ENCODE measurements around the gene DUSP28.
"Not testable (repeated sequence)": the region's sequence is repeated elsewhere in the genome, so short reads cannot be mapped to it uniquely, and the experiment has no call there.

Gene DUSP28

DNA sequence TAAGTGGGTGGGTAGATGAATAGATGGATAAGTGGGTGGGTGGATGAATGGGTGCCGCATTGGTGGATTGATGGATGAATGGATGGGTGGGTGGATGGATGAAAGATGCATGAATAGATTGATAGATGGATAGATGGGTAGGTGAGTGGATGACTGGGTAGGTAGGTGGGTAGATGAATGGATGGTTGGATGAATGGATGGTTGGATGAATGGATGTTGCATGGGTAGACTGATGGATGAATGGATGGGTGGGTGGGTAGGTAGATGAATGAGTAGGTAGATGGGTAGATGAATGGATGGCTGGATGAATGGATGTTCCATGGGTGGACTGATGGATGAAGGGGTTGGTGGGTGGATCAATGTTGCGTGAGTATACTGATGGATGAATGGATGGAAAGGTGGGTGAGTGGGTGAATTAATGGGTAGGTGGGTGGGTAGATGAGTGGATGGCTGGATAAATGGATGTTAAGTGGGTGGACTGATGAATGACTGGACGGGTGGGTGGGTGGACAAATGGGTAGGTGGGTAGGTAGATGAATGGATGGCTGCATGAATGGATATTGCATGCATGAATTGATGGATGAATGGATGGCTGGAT lies 32.9 kb upstream of the DUSP28 start:
- DNase-seq (ENCODE audit: low read depth in 1 of 2, low spot score in 1 of 2): no peak

- DNase-seq (ENCODE audit: low read depth in 1 of 2, low spot score in 1 of 2): no peak
These were observed 31.6 kb upstream of the DUSP28 start for GRCh38 chr2:240528406-240529040.

DNA sequence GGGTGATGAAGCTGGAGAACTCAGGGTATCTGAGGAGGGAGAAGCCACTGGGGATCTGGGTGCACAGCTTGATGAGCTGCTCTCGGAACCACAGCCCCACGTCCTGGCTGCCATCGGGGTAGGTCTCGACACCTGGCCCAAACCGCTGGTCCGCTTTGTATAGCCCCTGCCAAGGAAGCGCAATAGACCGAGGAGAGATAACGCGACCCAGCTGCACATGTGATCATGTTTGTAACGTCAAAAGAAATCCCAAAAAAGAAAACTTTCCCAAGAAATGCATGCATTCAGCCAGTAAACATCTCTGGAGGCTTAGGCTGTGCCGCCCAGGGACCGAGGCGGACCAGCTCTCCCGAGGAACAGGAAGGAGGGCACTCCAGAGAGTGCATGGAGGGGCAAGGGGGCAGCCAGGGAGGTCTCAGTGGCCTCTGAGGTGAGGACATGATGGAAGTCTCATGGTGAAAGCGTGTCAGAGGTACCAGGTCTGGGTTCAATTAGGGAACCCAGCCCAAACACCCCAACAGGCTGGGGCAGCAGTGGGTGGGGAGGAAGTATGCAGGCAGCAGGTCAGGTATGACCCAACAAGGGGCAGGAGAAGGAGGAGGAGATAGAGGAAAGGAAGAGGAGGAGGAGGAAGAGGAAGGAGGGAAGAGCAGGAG lies 30.7 kb upstream of the DUSP28 start:
- no peak for DNase-seq (ENCODE audit: low read depth in 1 of 2, low spot score in 1 of 2)

DNA sequence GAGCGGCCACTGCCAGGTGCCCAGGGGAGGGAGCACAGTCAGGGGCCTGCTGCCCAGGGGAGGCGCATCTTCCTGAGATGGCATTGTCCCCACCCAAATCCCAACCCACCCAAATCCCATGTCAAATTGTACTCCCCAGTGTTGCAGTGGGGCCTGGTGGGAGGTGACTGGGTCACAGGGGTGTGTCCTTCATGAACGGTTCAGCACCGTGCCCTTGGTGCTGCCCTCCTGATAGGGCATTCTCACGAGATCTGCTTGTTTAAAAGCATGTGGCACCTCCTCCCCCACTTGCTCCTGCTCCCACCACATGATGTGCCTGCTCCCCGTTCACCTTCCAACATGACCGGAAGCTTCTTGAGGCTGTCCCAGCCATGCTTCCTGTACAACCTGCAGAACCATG lies 30.0 kb upstream of the DUSP28 start:
- DNase-seq (ENCODE audit: low read depth in 1 of 2, low spot score in 1 of 2): no peak

DNA sequence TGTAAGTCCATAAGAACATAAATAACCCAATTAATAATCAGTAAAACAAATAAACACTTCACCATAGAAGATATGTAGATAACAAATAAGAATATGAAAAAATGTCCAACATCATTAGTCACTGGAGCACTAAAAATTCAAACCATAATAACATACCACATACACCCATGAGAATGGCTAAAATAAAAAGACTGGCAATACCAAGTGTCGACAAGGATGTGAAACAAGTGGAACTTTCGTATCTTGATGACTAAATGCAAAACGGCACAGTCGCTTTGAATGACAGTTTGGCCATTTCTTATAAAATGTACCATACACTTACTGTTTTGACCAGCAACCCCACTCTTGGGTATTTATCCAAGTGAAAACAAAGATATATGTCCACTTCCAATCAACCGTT lies 29.1 kb upstream of the DUSP28 start:
- no peak for DNase-seq (ENCODE audit: low read depth in 1 of 2, low spot score in 1 of 2)

GRCh38 chr2:240532031-240532775 lies 28.0 kb upstream of the DUSP28 start:
- DNase-seq (ENCODE audit: low read depth in 1 of 2, low spot score in 1 of 2): no peak

GRCh38 chr2:240538031-240538780 lies 22.0 kb upstream of the DUSP28 start:
- no peak for DNase-seq (ENCODE audit: low read depth in 1 of 2, low spot score in 1 of 2)

DNA sequence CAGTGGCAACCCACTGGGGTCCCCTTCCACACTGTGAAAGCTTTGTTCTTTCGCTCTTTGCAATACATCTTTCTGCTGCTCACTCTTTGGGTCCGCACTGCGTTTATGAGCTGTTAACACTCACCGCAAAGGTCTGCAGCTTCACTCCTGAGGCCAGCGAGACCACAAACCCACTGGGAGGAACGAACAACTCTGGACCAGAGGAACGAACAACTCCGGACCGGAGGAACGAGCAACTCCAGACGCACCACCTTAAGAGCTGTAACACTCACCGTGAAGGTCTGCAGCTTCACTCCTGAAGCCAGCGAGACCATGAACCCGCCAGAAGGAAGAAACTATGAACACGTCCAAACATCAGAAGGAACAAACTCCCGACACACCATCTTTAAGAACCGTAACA lies 21.1 kb upstream of the DUSP28 start:
- DNase-seq (ENCODE audit: low read depth in 1 of 2, low spot score in 1 of 2): not testable (repeated sequence)

- DNase-seq (ENCODE audit: low read depth in 1 of 2, low spot score in 1 of 2): no peak
These were observed 20.3 kb upstream of the DUSP28 start for GRCh38 chr2:240539906-240540305.

- no peak for DNase-seq (ENCODE audit: low read depth in 1 of 2, low spot score in 1 of 2)
These were observed 8.9 kb upstream of the DUSP28 start for GRCh38 chr2:240551288-240551687.

GRCh38 chr2:240551811-240552210 lies 8.3 kb upstream of the DUSP28 start:
- DNase-seq (ENCODE audit: low read depth in 1 of 2, low spot score in 1 of 2): no peak

GRCh38 chr2:240553956-240554480 lies 6.1 kb upstream of the DUSP28 start:
- no peak for DNase-seq (ENCODE audit: low read depth in 1 of 2, low spot score in 1 of 2)

DNA sequence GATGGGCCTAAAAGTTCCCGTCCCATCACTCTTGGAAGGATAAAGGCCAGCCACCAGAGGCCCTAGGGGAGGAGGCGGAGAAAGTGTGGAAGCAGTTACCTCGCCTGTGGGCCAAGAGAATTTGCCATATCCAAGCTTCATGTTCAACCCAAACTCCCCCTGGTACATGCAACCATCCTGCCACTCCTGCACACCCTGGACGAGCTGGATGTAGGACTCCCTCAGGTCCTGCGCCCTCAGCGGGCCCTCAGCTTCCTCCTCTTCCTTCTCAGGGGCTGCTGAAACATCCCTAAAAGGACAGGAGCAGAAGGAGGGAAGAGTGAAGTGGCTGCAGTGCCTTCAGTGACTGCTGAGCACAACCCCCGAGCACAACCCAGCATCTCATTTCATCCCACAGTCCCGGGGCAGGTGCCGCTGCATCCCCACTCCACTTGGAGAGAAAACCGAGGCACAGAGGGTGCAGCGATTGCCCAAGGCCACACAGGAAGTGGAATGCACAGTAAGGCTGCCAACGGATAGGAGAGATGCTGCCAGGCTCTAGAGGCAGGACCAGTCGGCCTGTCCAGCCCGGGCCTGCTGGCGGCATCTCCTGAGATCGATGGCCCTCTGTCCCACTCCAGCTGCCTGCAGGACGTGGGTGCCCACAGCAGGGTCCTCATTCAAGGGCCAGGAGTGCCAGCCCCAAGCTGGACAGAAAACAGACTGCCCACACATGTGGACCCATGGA lies 5.2 kb upstream of the DUSP28 start:
- DNase-seq (ENCODE audit: low read depth in 1 of 2, low spot score in 1 of 2): no peak

- no peak for DNase-seq (ENCODE audit: low read depth in 1 of 2, low spot score in 1 of 2)
These were observed 4.5 kb upstream of the DUSP28 start for GRCh38 chr2:240555541-240556250.

- peak; percentile 58 to 59 for DNase-seq (ENCODE audit: low read depth in 1 of 2, low spot score in 1 of 2)
These were observed 3.5 kb upstream of the DUSP28 start for GRCh38 chr2:240556553-240557100.

DNA sequence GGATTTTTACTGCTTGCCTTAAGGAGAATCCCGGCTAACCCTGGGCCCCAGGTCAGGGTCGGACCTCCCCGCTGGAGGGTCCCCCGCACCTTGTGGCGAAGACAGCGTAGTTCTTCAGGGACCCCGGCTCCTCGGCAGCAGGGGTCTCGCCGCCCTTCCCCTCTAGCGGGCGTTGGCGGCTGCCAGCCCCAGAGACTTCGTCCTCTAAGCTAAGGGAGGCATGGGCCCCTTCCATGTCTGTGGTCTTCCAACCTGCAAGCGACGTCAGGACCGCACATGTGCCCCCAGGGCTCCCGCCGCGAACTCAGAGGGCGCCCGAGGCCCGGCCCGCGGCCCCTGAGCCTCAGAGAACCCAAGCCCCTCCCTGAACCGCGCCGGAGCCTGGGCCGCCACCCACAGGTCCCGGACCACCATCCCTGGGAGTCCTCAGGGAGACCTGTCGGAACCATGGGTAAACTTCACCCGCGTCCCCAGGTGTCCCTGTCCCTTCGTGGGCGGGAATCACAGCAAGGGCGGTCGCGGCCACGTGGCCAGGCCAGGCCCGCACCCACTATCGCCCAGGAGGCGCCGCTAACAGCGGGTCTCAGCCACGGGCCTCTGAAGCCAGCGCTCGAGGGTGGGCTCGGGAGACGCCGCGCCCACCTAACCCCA lies 2.9 kb upstream of the DUSP28 start:
- DNase-seq (ENCODE audit: low read depth in 1 of 2, low spot score in 1 of 2): no peak

DNA sequence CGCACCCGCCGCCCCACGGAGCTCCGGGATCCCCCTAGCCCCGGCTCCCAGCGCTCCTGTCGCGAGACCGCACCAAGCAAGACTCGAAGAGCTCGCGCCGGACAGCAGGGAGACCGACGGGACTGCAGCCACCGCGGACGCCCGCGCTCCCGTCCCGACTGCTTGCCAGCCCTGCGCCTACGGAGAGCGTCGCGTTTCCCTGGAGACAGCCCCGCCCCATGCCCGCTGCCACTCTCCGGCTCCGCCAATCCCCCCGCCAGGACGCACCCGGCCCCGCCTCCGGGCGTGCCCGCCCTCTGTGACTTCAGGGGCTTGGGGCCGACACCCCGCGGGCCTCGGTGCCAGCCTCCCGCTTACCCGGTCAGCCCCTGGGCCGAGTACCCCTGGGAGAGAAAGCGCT lies 2.3 kb upstream of the DUSP28 start, which contains the start of gene ANKMY1:
Gene ANKMY1 (minus strand): TSS at position 181 of the 400 bp plus-strand sequence. CDS start 653 bp downstream, outside the sequence.
- peak in 1 of 2 donors; percentile 49 for DNase-seq (ENCODE audit: low read depth in 1 of 2, low spot score in 1 of 2)

- DNase-seq (ENCODE audit: low read depth in 1 of 2, low spot score in 1 of 2): no peak
These were observed 1.9 kb upstream of the DUSP28 start for GRCh38 chr2:240558236-240558761.
